DOHH2 (cell line): ENCODE measurements around the gene FUT1.

Experiments
- CTCF ChIP-seq: fragments of 200-600 bp; sonication (generic); IDR thresholded peaks from one replicate; pipeline ENCODE4 v1.5.1; 2014; ENCODE audit warnings: antibody characterized with exemption, mild to moderate bottlenecking, low read depth, low read length; ENCODE audit not compliant: poor library complexity, severe bottlenecking
- EZH2phosphoT487 ChIP-seq: fragments of 200-600 bp; sonication (generic); IDR thresholded peaks from 2 replicates; pipeline ENCODE4 v1.6.1; 2017; ENCODE audit warnings: borderline replicate concordance, mild to moderate bottlenecking, antibody characterized with exemption, low read length, moderate library complexity, mixed read lengths

GRCh38 chr19:48714759-48715675 lies 37.4 kb downstream of the FUT1 start:
- TF ChIP-seq CTCF (no peak), EZH2phosphoT487 (no peak)
